Endodermal cell (in vitro differentiated cells): ENCODE data around the gene PSD2. TPM values are rescaled to one million over a fixed set of nuclear protein-coding genes. Genes with fewer than 3 reads are reported as not detected.

Experiments used
- DNase-seq: peaks from one replicate; pipeline ENCODE4 v3.0.0-alpha.2; 2017
- H3K27ac ChIP-seq: 2 replicates; pipeline ENCODE4 v1.5.1; 2013; ENCODE audit warnings: mild to moderate bottlenecking, low read depth, low read length, moderate library complexity
- H3K27me3 ChIP-seq: 2 replicates; pipeline ENCODE4 v1.6.1; 2013; ENCODE audit warnings: mild to moderate bottlenecking, low read length, moderate library complexity; ENCODE audit not compliant: insufficient read depth, control insufficient read depth, poor library complexity, severe bottlenecking
- H3K36me3 ChIP-seq: 2 replicates; pipeline ENCODE4 v1.7.0; 2013; ENCODE audit warnings: mild to moderate bottlenecking, low read length, moderate library complexity; ENCODE audit not compliant: control insufficient read depth, insufficient read depth
- H3K4me1 ChIP-seq: one replicate; pipeline ENCODE4 v1.7.0; 2013; ENCODE audit warnings: low read length; ENCODE audit not compliant: control insufficient read depth, insufficient read depth
- H3K4me3 ChIP-seq: 2 replicates; pipeline ENCODE4 v1.5.1; 2013; ENCODE audit warnings: mild to moderate bottlenecking, low read length, moderate library complexity
- H3K9ac ChIP-seq: 2 replicates; pipeline ENCODE4 v1.6.1; 2013; ENCODE audit warnings: mild to moderate bottlenecking, low read length, moderate library complexity; ENCODE audit not compliant: poor library complexity, severe bottlenecking; ENCODE audit errors: extremely low read depth
- H3K9me3 ChIP-seq: 2 replicates; pipeline ENCODE4 v1.6.1; 2013; ENCODE audit warnings: mild to moderate bottlenecking, low read length, moderate library complexity; ENCODE audit not compliant: control insufficient read depth
- H3K27ac Mint-ChIP-seq: 2 replicates; pipeline ENCODE4 v1.8.0; 2020; ENCODE audit warnings: mixed read lengths
- H3K27me3 Mint-ChIP-seq: 2 replicates; pipeline ENCODE4 v1.8.0; 2021; ENCODE audit warnings: mild to moderate bottlenecking, mixed read lengths; ENCODE audit not compliant: insufficient read depth
- H3K36me3 Mint-ChIP-seq: 2 replicates; pipeline ENCODE4 v1.8.0; 2020; ENCODE audit warnings: low read depth, mixed read lengths
- H3K4me1 Mint-ChIP-seq: 2 replicates; pipeline ENCODE4 v1.8.0; 2020; ENCODE audit warnings: mixed read lengths
- H3K4me3 Mint-ChIP-seq: 2 replicates; pipeline ENCODE4 v1.8.0; 2020; ENCODE audit warnings: mild to moderate bottlenecking, moderate library complexity, mixed read lengths
- H3K9me3 Mint-ChIP-seq: 2 replicates; pipeline ENCODE4 v1.8.0; 2020; ENCODE audit warnings: mild to moderate bottlenecking, mixed read lengths
- CTCF ChIP-seq: fragments of 200-600 bp; sonication (generic); conservative IDR thresholded peaks from 2 replicates; pipeline ENCODE4 v1.5.0; 2021; ENCODE audit warnings: antibody characterized with exemption, mild to moderate bottlenecking
- WGBS, 2 experiments: methylation state at CpG; one replicate each; pipeline versions ENCODE4 v1.1.5 to v1.1.7; 2013; ENCODE audit warnings: missing lambda C conversion rate in 2 of 2, mixed read lengths in 1 of 2; ENCODE audit not compliant: insufficient coverage in 1 of 2, insufficient read length in 1 of 2; 5-methylcytosine and 5-hydroxymethylcytosine counted together
- total RNA-seq, 2 donors: library from RNA; stranded (reverse); fragmentation: NEBNext Ultra II Directional in 1 of 2; extraction: Animal tissue kit (Norgen Biotek cat#: 25700) in 1 of 2; gene quantifications; 2 replicates in 1 of 2; 3 replicates in 1 of 2; pipeline ENCODE4 v1.2.1, GENCODE V29; 2021

PSD2 gene
- total RNA-seq, 2 donors from 2014 or later, result 0.55 to 2.5 TPM

DNA sequence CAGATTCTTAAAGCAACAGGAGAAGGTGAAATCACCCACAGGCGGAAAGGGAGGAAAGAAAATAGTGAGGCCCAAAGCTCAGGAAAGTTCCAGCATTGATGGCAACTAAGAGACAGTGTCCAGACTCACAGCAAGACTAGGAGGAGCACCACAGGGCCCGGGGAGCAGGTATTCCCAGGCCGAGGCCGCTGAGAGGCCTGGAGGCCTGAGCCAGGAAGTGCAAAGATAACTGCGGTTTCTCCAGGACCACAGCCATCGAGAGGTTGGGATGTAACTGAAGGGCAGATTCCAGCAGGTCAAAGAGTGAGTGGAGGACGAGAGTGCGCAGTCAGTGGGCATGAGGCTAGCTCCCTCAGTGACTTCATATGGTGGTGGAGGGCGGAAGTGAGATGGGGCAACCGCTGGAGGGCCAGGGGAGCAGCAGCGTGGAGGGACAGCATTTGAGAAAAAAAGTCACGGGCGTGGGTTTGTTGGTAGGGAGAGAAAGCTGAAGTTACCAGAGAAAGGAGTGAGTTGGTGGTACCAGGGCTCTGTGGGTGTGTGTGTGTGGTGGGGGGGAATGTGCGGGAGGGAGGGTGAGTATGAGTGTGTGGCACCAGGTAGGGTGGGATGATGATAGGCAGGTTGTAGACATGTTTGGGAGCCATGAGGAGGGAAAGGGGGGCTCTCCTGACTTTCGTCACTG, 89.7 kb downstream of the PSD2 start:
- H3K4me1 ChIP-seq, result no peaks in the 10 kb centered on the region
- H3K4me3 Mint-ChIP-seq, result no peak overlapping the region
- 92 to 93% methylated on average over 10 to 15 of the region's 15 CpGs for WGBS, 2 experiments
- H3K27me3 ChIP-seq, result peaks cover 23% of the 10 kb centered on the region
- H3K27ac Mint-ChIP-seq, result no peak overlapping the region
- H3K36me3 ChIP-seq, result no peaks in the 10 kb centered on the region
- H3K4me3 ChIP-seq, result no peak overlapping the region
- no peaks in the 10 kb centered on the region for H3K9me3 ChIP-seq
- no peaks in the 10 kb centered on the region for H3K9me3 Mint-ChIP-seq
- H3K27ac ChIP-seq, result no peak overlapping the region
- H3K4me1 Mint-ChIP-seq, result peaks cover 4% of the 10 kb centered on the region
- TF ChIP-seq CTCF, result no peak
- H3K27me3 Mint-ChIP-seq, result peaks cover 36% of the 10 kb centered on the region
- H3K9ac ChIP-seq, result no peak overlapping the region
- peaks cover 5% of the 10 kb centered on the region for H3K36me3 Mint-ChIP-seq
- DNase-seq, result no peak

- H3K36me3 ChIP-seq, result no peaks in the 10 kb centered on the region
- peaks cover 23% of the 10 kb centered on the region for H3K27me3 ChIP-seq
- Mint-ChIP-seq H3K4me1 (peaks cover 9% of the 10 kb centered on the region), H3K4me3 (no peak overlapping the region), H3K27ac (no peak overlapping the region), H3K9me3 (no peaks in the 10 kb centered on the region), H3K36me3 (peaks cover 5% of the 10 kb centered on the region), H3K27me3 (peaks cover 36% of the 10 kb centered on the region)
- TF ChIP-seq CTCF, result no peak
- DNase-seq, result no peak
- H3K9ac ChIP-seq, result no peak overlapping the region
- H3K9me3 ChIP-seq, result no peaks in the 10 kb centered on the region
- no peak overlapping the region for H3K27ac ChIP-seq
- no peak overlapping the region for H3K4me3 ChIP-seq
- WGBS, 2 experiments, result 80 to 87% methylated on average over 2 to 4 of the region's 4 CpGs
- no peaks in the 10 kb centered on the region for H3K4me1 ChIP-seq
These were observed 90.2 kb downstream of the PSD2 start for GRCh38 chr5:139885857-139886208.

GRCh38 chr5:139886213-139886612, 90.6 kb downstream of the PSD2 start:
- no peak overlapping the region for H3K9ac ChIP-seq
- peaks cover 13% of the 10 kb centered on the region for H3K4me1 Mint-ChIP-seq
- no peak overlapping the region for H3K4me3 Mint-ChIP-seq
- TF ChIP-seq CTCF, result no peak
- no peaks in the 10 kb centered on the region for H3K9me3 Mint-ChIP-seq
- H3K9me3 ChIP-seq, result no peaks in the 10 kb centered on the region
- H3K27me3 Mint-ChIP-seq, result peaks cover 36% of the 10 kb centered on the region
- no peak overlapping the region for H3K27ac Mint-ChIP-seq
- no peak overlapping the region for H3K4me3 ChIP-seq
- H3K36me3 Mint-ChIP-seq, result peaks cover 5% of the 10 kb centered on the region
- peaks cover 23% of the 10 kb centered on the region for H3K27me3 ChIP-seq
- no peaks in the 10 kb centered on the region for H3K36me3 ChIP-seq
- 60 to 83% methylated on average over 1 to 2 of the region's 2 CpGs for WGBS, 2 experiments
- H3K4me1 ChIP-seq, result no peaks in the 10 kb centered on the region
- H3K27ac ChIP-seq, result no peak overlapping the region
- no peak for DNase-seq
